HCT116 (cell line): ENCODE data around the gene ALOX15. TPM values are rescaled to one million over a fixed set of nuclear protein-coding genes. Genes with fewer than 3 reads are reported as not detected.

Source experiments
- ATAC-seq: fragments of 200-7000 bp; cut with Tn5 transposase; 2 replicates; pipeline ENCODE4 v1.9.1; 2020; ENCODE audit warnings: mild to moderate bottlenecking, moderate library complexity
- BruUV-seq: library from RNA; stranded (reverse); fragments of 400-500 nt; replicated peaks from 2 replicates; lab custom pipeline; 2021; lab: Mats Ljungman, UMichigan
- CTCF ChIA-PET: fragments of 300-600 bp; sonication (Branson Sonifier 250); formaldehyde crosslinking; loops from one replicate; lab custom pipeline; 2021; ENCODE audit warnings: antibody characterized with exemption; lab: Charles Lee
- POLR2A ChIA-PET: fragments of 300-600, 350-600 bp; sonication (Branson Sonifier 250); formaldehyde crosslinking; loops from one replicate; lab custom pipeline; 2021; ENCODE audit warnings: antibody characterized with exemption; lab: Charles Lee
- RAD21 ChIA-PET, 2 experiments: fragments of 300-600 bp; sonication (Branson Sonifier 250); formaldehyde crosslinking; loops; one replicate each; lab custom pipeline; 2023; ENCODE audit warnings: low total read pairs in 2 of 2; ENCODE audit not compliant: uncharacterized antibody in 2 of 2, unreplicated experiment in 2 of 2, low non-redundant PET in 1 of 2; lab: Charles Lee
- DNase-seq: peaks from one replicate; pipeline ENCODE4 v3.0.0-alpha.2; 2010; ENCODE audit warnings: low read depth, low spot score
- H2AFZ ChIP-seq: fragments of 200-600 bp; shearing (Covaris generic), sonication (generic); 2 replicates; pipeline ENCODE4 v1.6.1; 2017; ENCODE audit warnings: low read depth, mixed run types, mixed read lengths, antibody characterized with exemption, low read length; ENCODE audit not compliant: poor library complexity, severe bottlenecking
- H3K27ac ChIP-seq: 2 replicates; pipeline ENCODE4 v1.5.1; 2012; ENCODE audit warnings: low read depth, low read length
- H3K27me3 ChIP-seq: fragments of 200-600 bp; sonication (generic); 2 replicates; pipeline ENCODE4 v1.6.1; 2016; ENCODE audit warnings: mixed run types, low read length, mixed read lengths; ENCODE audit not compliant: insufficient read depth
- H3K36me3 ChIP-seq, 2 experiments: fragments of 200-500 bp in 1 of 2; fragments of 200-600 bp in 1 of 2; sonication (Bioruptor generic) in 1 of 2; sonication (generic) in 1 of 2; 2 replicates each; pipeline versions ENCODE4 v1.5.1 to v1.6.1; 2014 to 2016; ENCODE audit warnings: low read length in 2 of 2, inconsistent platforms in 1 of 2, mixed read lengths in 1 of 2, mixed run types in 1 of 2; ENCODE audit not compliant: insufficient read depth in 2 of 2, control insufficient read depth in 1 of 2
- H3K4me1 ChIP-seq, 2 experiments: fragments of 200-600 bp in 1 of 2; sonication (generic) in 1 of 2; 2 replicates each; pipeline versions ENCODE4 v1.5.1 to v1.6.1; 2012 to 2017; ENCODE audit warnings: low read length in 2 of 2, inconsistent platforms in 1 of 2, mild to moderate bottlenecking in 1 of 2, mixed read lengths in 1 of 2, mixed run types in 1 of 2, moderate library complexity in 1 of 2; ENCODE audit not compliant: insufficient read depth in 2 of 2, control insufficient read depth in 1 of 2
- H3K4me2 ChIP-seq: fragments of 200-600 bp; sonication (generic); 2 replicates; pipeline ENCODE4 v1.6.1; 2017; ENCODE audit warnings: mixed run types, low read length, mixed read lengths
- H3K4me3 ChIP-seq, 2 experiments: fragments of 200-600 bp in 1 of 2; sonication (generic) in 1 of 2; replicated peaks in 1 of 2; 2 replicates each; pipeline ENCODE4 v1.5.1; 2011 to 2016; ENCODE audit warnings: low read length in 2 of 2, control low read depth in 1 of 2, low read depth in 1 of 2, mild to moderate bottlenecking in 1 of 2, mixed read lengths in 1 of 2, mixed run types in 1 of 2
- H3K79me2 ChIP-seq: fragments of 200-600 bp; sonication (generic); 2 replicates; pipeline ENCODE4 v1.6.1; 2017; ENCODE audit warnings: mild to moderate bottlenecking, mixed run types, low read length, moderate library complexity, mixed read lengths; ENCODE audit not compliant: insufficient read depth
- H3K9ac ChIP-seq: fragments of 200-600 bp; sonication (generic); 2 replicates; pipeline ENCODE4 v1.6.1; 2016; ENCODE audit warnings: low read length, mixed read lengths
- H3K9me2 ChIP-seq: fragments of 200-600 bp; sonication (generic), shearing (Covaris generic); 2 replicates; pipeline ENCODE4 v1.6.1; 2017; ENCODE audit warnings: mixed run types, mild to moderate bottlenecking, moderate library complexity; ENCODE audit not compliant: insufficient read depth
- H3K9me3 ChIP-seq, 2 experiments: fragments of 200-500 bp in 1 of 2; fragments of 200-600 bp in 1 of 2; sonication (Bioruptor generic) in 1 of 2; sonication (generic) in 1 of 2; 2 replicates each; pipeline ENCODE4 v1.6.1; 2014 to 2017; ENCODE audit warnings: low read length in 2 of 2, mixed read lengths in 2 of 2, inconsistent platforms in 1 of 2, low read depth in 1 of 2, mild to moderate bottlenecking in 1 of 2, mixed run types in 1 of 2, moderate library complexity in 1 of 2; ENCODE audit not compliant: control insufficient read depth in 1 of 2, insufficient read depth in 1 of 2
- H4K20me1 ChIP-seq: fragments of 200-600 bp; sonication (generic), shearing (Covaris generic); 2 replicates; pipeline ENCODE4 v1.6.1; 2017; ENCODE audit warnings: mixed run types, mild to moderate bottlenecking, moderate library complexity; ENCODE audit not compliant: insufficient read depth
- CEBPB ChIP-seq: IDR thresholded peaks from 2 replicates; pipeline ENCODE4 v1.6.1; 2012; ENCODE audit warnings: low read depth
- EZH2phosphoT487 ChIP-seq: fragments of 200-600 bp; IDR thresholded peaks from 2 replicates; pipeline ENCODE4 v1.6.1; 2018; ENCODE audit warnings: antibody characterized with exemption, borderline replicate concordance
- POLR2AphosphoS5 ChIP-seq: IDR thresholded peaks from 2 replicates; pipeline ENCODE4 v1.6.1; 2011; ENCODE audit warnings: mild to moderate bottlenecking, low read depth, low read length, moderate library complexity
- REST ChIP-seq: IDR thresholded peaks from 2 replicates; pipeline ENCODE4 v1.6.1; 2012; ENCODE audit warnings: low read depth
- SRF ChIP-seq: IDR thresholded peaks from 2 replicates; pipeline ENCODE4 v1.6.1; 2012; ENCODE audit warnings: low read depth
- intact Hi-C: fragments of 100-400 bp; cut with micrococcal nuclease; formaldehyde crosslinking; loops from 2 replicates; pipeline ENCODE4 v1.10.0; 2022
- total RNA-seq: library from RNA; stranded (reverse); gene quantifications from one replicate; pipeline ENCODE4 v1.2.1, GENCODE V29; 2021; ENCODE audit not compliant: unreplicated experiment

Gene ALOX15
- total RNA-seq, 1 experiment from 2014 or later: 0.57 TPM

- DNase-seq (no peak), ATAC-seq (no peak)
- Histone ChIP-seq H3K79me2 (no peaks in the 10 kb centered on the region), H4K20me1 (no peaks in the 10 kb centered on the region), H3K9me2 (no peaks in the 10 kb centered on the region), H3K27ac (no peak overlapping the region), H3K4me1 (peaks cover 3 to 7% of the 10 kb centered on the region in 2 experiments; a peak in 2 of 4 replicates), H3K27me3 (no peaks in the 10 kb centered on the region), H3K36me3 (no peaks in the 10 kb centered on the region), H3K9ac (no peak overlapping the region), H3K9me3 (no peaks in the 10 kb centered on the region), H2AFZ (no peak overlapping the region), H3K4me3 (no peak overlapping the region), H3K4me2 (no peak overlapping the region)
- RAD21 ChIA-PET: no interaction called here
- TF ChIP-seq REST (no peak), CEBPB (no peak), SRF (no peak), EZH2phosphoT487 (no peak), POLR2AphosphoS5 (no peak)
- CTCF ChIA-PET: no interaction called here
- no TSS peak for BruUV-seq
- POLR2A ChIA-PET: interaction anchor here (0.8 kb wide), 1 partner anchor 74 kb away, joined by 3 read pairs; the partner anchor contains the start of gene ARRB2
- intact Hi-C loops: no loop called here
These were observed 4.9 kb downstream of the ALOX15 start for GRCh38 chr17:4636474-4637100.
